G401 (cell line): ENCODE results near the gene TMEM116. TPM values are rescaled to one million over a fixed set of nuclear protein-coding genes. Genes with fewer than 3 reads are reported as not detected.

Experiments
- DNase-seq: peaks from one replicate; pipeline ENCODE4 v3.0.0-alpha.2; 2015; ENCODE audit warnings: low spot score
- in situ Hi-C: cut with HindIII; loops from 2 replicates; pipeline ENCODE4 v1.10.0; 2016; ENCODE audit warnings: low sequenced_read_pairs, mixed read lengths
- total RNA-seq: library from RNA; depleted of rRNA; stranded (reverse); fragments of >200 nt; shearing (Covaris generic); gene quantifications from 2 replicates; pipeline ENCODE4 v1.2.3, GENCODE V29; 2014; rRNA removed

TMEM116 gene
- total RNA-seq, 1 experiment from 2014 or later, result 5.9 TPM

DNA sequence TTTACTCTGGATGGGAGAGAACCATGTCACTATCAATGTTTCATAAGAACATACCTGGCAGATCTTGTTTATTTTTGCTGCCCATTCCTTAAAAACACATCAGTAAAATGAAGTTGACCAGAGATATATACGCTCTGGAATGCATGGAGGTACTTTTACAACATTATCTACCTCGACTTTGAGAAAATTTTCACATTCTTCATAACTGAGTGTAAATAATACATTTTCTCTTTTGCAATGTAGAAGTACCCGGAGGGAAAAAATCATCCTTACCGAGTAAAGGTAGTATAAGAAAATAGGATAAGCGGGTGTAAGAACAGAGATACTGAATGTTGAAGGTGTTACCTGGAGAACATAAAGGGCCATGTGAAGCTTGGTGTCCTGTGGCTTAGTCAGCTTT lies 80.7 kb downstream of the TMEM116 start:
- in situ Hi-C loops, result no loop called here
- no peak for DNase-seq

- in situ Hi-C loops, result no loop called here
- DNase-seq, result no peak
Measured at GRCh38 chr12:111927346-111927745, 85.6 kb downstream of the TMEM116 start.

DNA sequence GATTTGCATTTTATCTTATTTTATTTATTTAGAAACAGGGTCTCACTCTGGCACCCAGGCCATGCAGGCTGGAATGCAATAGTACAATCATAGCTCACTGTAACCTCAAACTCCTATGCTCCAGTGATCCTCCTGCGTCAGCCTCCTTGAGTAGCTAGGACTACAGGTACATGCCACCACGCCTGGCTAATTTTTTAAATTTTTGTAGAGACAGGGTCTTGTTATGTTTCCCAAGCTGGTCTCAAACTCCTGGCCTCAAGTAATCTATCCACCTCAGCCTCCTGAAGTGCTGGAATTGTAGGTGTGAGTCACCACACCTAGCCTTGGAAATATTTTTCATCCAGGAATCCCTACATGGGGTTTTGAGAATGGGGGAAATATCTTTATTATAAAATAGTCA lies 86.3 kb downstream of the TMEM116 start:
- no peak for DNase-seq
- in situ Hi-C loops, result no loop called here

GRCh38 chr12:111925171-111925570 lies 87.8 kb downstream of the TMEM116 start:
- in situ Hi-C loops, result no loop called here
- no peak for DNase-seq

DNA sequence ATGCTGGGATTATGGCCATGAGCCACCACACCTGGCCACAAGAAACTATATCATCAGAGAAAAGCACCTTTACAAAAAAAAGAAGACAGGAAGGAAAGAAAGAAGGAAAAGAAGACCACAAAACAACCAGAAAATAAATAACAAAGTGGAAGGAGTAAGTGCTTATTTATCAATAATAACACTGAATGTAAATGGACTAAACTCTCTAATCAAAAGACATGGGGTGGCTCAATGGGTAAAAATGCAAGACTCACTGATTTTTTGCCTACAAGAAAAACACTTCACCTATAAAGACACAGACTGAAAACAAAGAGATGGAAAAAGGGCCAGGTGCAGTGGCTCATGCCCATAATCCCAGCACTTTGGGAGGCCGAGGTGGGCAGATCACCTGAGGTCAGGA lies 105.2 kb downstream of the TMEM116 start:
- in situ Hi-C loops, result no loop called here
- DNase-seq, result no peak

DNA sequence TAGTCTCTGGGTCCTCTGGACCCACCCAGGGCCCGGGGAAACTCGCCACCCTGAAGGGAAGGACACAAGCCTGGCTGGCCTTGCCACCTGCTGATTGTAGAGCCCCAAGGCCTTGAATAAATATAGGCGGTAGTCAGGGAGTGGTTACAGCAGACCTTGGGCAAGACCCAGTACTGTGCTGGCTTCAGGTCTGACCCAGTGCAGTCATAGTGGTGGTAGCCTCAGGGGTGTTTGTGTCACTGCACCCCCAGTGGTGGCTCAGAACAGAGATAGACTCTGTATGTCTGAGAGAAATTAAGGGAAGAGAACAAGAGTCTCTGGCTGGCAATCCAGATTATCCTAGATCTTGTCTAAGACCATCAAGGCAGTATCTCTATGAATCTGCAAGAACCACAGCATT lies 107.5 kb downstream of the TMEM116 start:
- DNase-seq, result no peak
- in situ Hi-C loops, result no loop called here

GRCh38 chr12:111904446-111904975 lies 108.5 kb downstream of the TMEM116 start:
- in situ Hi-C loops, result no loop called here
- no peak for DNase-seq

- DNase-seq, result no peak
- in situ Hi-C loops, result no loop called here
Measured at GRCh38 chr12:111901182-111901581, 111.8 kb downstream of the TMEM116 start.

DNA sequence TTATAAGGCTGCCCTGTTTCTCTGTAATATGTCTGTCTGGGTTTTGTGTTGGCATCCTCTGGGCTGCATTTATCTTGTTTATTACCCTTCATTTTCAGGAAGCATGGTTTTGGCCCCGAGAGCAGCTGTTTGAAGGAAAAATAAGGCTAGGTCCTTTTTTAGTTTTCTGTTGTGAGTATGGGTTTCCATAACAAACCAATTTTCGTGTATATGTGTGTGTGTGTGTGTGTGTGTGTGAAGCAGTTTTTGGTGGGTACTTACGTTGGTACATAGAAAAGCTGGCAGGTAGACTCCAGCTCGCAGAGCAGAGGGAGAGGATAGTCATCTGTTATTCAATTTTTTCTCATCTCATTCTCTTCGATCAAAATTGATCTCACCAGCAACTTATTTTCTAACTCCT lies 118.4 kb downstream of the TMEM116 start:
- in situ Hi-C loops, result no loop called here
- DNase-seq, result no peak

DNA sequence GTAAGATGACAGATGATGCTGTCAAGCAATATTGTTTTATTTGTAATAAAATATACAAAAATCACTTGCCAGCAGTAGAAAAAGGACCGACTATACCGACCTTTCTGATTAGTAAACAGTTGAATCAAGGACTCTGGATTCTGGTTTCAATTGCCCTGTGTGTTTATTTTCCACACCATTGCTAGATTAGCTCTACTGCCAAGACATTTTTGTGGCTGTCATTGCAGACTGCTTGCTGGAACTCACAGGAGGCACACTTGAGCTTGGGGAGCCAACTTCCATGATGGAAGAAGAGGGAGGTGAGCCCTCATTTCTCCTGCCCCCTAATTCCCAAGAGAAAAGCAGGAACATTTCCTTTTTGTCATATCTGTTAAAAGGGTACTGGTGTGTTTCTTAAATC lies 119.7 kb downstream of the TMEM116 start:
- no peak for DNase-seq
- in situ Hi-C loops, result no loop called here

GRCh38 chr12:111887926-111888745 lies 124.8 kb downstream of the TMEM116 start:
- in situ Hi-C loops, result no loop called here

DNA sequence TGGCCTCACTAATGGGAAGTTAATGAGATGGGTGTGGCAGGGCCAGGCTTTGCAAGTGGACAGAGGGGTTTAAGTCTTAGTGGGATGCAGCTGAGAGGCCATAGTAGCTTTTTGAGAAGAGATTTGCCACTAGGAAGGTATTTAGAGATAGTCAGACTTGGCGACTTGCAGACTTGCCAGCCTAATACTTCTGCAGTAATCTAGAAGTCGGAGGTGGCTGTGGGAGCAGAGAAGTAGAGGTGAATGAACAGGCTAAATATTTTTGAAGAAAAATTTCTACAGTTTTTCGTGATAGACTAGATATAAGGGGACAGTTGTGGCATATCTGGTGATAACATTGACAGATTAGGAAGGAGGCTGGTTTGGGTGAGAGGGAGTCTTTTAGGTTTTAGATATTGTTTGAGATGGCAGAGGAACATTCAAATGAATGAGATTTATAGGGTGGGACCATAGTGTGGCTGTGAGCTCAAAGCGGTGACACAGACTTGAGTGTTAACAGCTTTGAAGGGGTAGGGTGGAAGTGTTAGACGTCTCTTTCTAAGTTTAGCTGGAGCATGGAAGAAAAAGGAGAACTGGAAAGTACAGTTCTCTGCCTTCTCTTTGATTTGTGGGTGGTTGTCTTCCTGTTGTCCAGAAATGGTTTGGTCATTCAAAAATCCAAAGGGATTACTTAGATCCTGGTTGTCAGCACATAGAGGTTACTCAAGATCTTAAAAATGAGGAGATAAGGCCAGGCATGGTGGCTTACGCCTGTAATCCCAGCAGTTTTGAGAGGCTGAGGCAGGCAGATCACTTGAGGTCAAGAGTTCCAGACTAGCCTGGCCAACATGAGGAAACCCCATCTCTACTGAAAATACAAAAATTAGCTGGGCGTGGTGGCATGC lies 126.1 kb downstream of the TMEM116 start:
- no peak for DNase-seq
- in situ Hi-C loops, result no loop called here

More at GRCh38 chr12:111887926-111888745, 124.8 kb downstream of the TMEM116 start:
- DNase-seq, result no peak

- no peak for DNase-seq
- in situ Hi-C loops, result no loop called here
Measured at GRCh38 chr12:111881716-111882115, 131.2 kb downstream of the TMEM116 start.

Other genes with a start within 250 kb of the TMEM116 start
- gene ALDH2, start 246.2 kb downstream of the TMEM116 start, total RNA-seq, result 60.5 and 73.9 TPM in 2 replicates
- gene MAPKAPK5, start 170.9 kb downstream of the TMEM116 start, total RNA-seq, result 87.2 and 94.3 TPM in 2 replicates
- gene ERP29, start 261 bp upstream of the TMEM116 start, total RNA-seq, result 131 and 159 TPM in 2 replicates
- gene NAA25, start 95.6 kb upstream of the TMEM116 start, total RNA-seq, result 6.9 and 7.7 TPM in 2 replicates
- gene TRAFD1, start 112.4 kb upstream of the TMEM116 start, total RNA-seq, result 31.8 and 47.3 TPM in 2 replicates